Measurements from ENCODE around the gene ARID4B. TPM values are rescaled to one million over a fixed set of nuclear protein-coding genes. Genes with fewer than 3 reads are reported as not detected.
A peak's percentile ranks its signal among the peaks of the same experiment; 100 is the strongest.

The ARID4B gene
- total RNA-seq, 1 donor from 2014 or later = 68.8 TPM

- H3K4me1 Mint-ChIP-seq (ENCODE audit: low read depth) = no peaks in the 10 kb centered on the region
- no peaks in the 10 kb centered on the region for H3K27me3 Mint-ChIP-seq
- H3K9me3 Mint-ChIP-seq (ENCODE audit: low read depth) = no peaks in the 10 kb centered on the region
- TF ChIP-seq, protein P1, sequence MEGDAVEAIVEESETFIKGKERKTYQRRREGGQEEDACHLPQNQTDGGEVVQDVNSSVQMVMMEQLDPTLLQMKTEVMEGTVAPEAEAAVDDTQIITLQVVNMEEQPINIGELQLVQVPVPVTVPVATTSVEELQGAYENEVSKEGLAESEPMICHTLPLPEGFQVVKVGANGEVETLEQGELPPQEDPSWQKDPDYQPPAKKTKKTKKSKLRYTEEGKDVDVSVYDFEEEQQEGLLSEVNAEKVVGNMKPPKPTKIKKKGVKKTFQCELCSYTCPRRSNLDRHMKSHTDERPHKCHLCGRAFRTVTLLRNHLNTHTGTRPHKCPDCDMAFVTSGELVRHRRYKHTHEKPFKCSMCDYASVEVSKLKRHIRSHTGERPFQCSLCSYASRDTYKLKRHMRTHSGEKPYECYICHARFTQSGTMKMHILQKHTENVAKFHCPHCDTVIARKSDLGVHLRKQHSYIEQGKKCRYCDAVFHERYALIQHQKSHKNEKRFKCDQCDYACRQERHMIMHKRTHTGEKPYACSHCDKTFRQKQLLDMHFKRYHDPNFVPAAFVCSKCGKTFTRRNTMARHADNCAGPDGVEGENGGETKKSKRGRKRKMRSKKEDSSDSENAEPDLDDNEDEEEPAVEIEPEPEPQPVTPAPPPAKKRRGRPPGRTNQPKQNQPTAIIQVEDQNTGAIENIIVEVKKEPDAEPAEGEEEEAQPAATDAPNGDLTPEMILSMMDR (IDR thresholded peaks at IDR 0.05; ENCODE audit: unreplicated experiment) = no peak
- peaks cover 22% of the 10 kb centered on the region for H3K36me3 Mint-ChIP-seq (ENCODE audit: insufficient read depth)
- H3K27ac Mint-ChIP-seq = no peak overlapping the region
- no peak overlapping the region for H3K4me3 Mint-ChIP-seq (ENCODE audit: low read depth)
- DNase-seq (ENCODE audit: low spot score, unreplicated experiment) = no peak
Measured at GRCh38 chr1:235180916-235181460, 147.0 kb downstream of the ARID4B start.

- TF ChIP-seq, protein P1 (IDR thresholded peaks at IDR 0.05; ENCODE audit: unreplicated experiment) = no peak
- H3K4me1 Mint-ChIP-seq (ENCODE audit: low read depth) = no peaks in the 10 kb centered on the region
- no peaks in the 10 kb centered on the region for H3K27me3 Mint-ChIP-seq
- no peaks in the 10 kb centered on the region for H3K9me3 Mint-ChIP-seq (ENCODE audit: low read depth)
- no peak overlapping the region for H3K27ac Mint-ChIP-seq
- peaks cover 29% of the 10 kb centered on the region for H3K36me3 Mint-ChIP-seq (ENCODE audit: insufficient read depth)
- H3K4me3 Mint-ChIP-seq (ENCODE audit: low read depth) = no peak overlapping the region
- no peak for DNase-seq (ENCODE audit: low spot score, unreplicated experiment)
Measured at GRCh38 chr1:235176486-235176885, 151.5 kb downstream of the ARID4B start.

DNA sequence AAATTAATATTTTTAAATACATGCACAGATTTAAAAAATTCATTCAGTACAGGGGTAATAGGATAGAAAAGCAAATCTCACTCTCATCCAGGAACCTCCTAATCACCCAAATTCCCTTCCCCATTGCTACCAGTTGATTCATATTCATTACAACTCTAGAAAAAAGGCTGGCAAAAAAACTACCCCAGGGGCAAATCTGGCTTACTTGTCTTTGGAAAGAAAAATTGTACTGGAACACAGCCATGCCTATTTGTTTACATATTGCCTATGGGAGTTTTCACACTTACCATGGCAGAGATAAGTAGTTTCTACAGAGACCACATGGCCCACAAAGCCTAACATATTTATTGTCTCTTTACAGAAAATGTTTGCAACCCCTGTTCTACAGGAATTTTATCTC, 158.0 kb downstream of the ARID4B start:
- Mint-ChIP-seq H3K27me3 (no peaks in the 10 kb centered on the region), H3K36me3 (ENCODE audit: insufficient read depth) (peaks cover 24% of the 10 kb centered on the region), H3K4me1 (ENCODE audit: low read depth) (no peaks in the 10 kb centered on the region), H3K4me3 (ENCODE audit: low read depth) (no peak overlapping the region), H3K9me3 (ENCODE audit: low read depth) (no peaks in the 10 kb centered on the region), H3K27ac (no peak overlapping the region)
- DNase-seq (ENCODE audit: low spot score, unreplicated experiment) = no peak
- TF ChIP-seq, protein P1 (IDR thresholded peaks at IDR 0.05; ENCODE audit: unreplicated experiment) = no peak

- Mint-ChIP-seq H3K36me3 (ENCODE audit: insufficient read depth) (peaks cover 18% of the 10 kb centered on the region), H3K9me3 (ENCODE audit: low read depth) (no peaks in the 10 kb centered on the region), H3K4me3 (ENCODE audit: low read depth) (no peak overlapping the region), H3K27ac (peak overlapping the region; percentile 71), H3K4me1 (ENCODE audit: low read depth) (no peaks in the 10 kb centered on the region), H3K27me3 (no peaks in the 10 kb centered on the region)
- DNase-seq (ENCODE audit: low spot score, unreplicated experiment) = no peak
- TF ChIP-seq, protein P1 (IDR thresholded peaks at IDR 0.05; ENCODE audit: unreplicated experiment) = no peak
Measured at GRCh38 chr1:235168375-235168774, 159.6 kb downstream of the ARID4B start.

DNA sequence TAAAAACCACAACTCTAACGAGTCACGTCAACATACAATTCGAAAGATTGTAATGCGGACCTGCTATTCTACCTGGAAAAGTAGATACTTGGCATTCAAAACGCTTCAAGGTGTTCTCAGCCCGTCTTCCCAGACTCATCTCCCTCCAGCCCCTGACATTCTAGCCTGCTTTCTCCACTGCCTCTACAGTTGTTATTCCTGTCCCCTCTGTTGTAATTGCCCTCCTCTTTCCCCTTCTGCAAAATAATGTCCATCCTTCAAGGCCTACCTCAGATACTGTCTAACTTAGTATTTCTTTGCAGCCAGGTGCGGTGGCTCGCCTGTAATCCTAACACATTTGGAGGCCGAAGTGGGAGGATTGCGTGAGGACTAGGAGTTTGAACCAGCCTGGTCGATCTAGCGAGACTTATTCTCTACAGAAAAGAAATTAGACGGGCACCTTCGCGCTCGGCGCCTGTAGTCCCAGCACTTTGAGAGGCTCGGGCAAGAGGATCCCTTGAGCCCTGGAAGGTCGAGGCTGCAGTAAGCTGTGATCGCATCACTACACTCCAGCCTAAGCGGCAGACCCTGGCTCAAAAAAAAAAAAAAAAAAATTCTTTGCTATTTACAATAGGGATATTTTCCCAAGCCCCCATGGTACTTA, 166.2 kb downstream of the ARID4B start:
- TF ChIP-seq, protein P1 (IDR thresholded peaks at IDR 0.05; ENCODE audit: unreplicated experiment) = no peak
- Mint-ChIP-seq H3K4me3 (ENCODE audit: low read depth) (peak overlapping the region; percentile 97), H3K27ac (peak overlapping the region; percentile 98), H3K27me3 (no peaks in the 10 kb centered on the region), H3K9me3 (ENCODE audit: low read depth) (no peaks in the 10 kb centered on the region), H3K4me1 (ENCODE audit: low read depth) (peaks cover 10% of the 10 kb centered on the region), H3K36me3 (ENCODE audit: insufficient read depth) (peaks cover 3% of the 10 kb centered on the region)
- no peak for DNase-seq (ENCODE audit: low spot score, unreplicated experiment)

Data from progenitor cell of endocrine pancreas (in vitro differentiated cells).